Thymus (tissue), 14 donors: Measurements from ENCODE around the gene EMCN. TPM values are rescaled to one million over a fixed set of nuclear protein-coding genes. Genes with fewer than 3 reads are reported as not detected.

Experiments
- DNase-seq, 9 donors: peaks; one replicate each; pipeline ENCODE4 v3.0.0-alpha.2; 2013; ENCODE audit warnings: low spot score in 9 of 9, low read depth in 6 of 9, missing footprints in 1 of 9
- H3K27ac ChIP-seq, 2 donors: one replicate each; pipeline ENCODE4 v1.5.1; 2013; ENCODE audit warnings: control low read depth in 1 of 2, low read depth in 1 of 2, low read length in 1 of 2, mild to moderate bottlenecking in 1 of 2, moderate library complexity in 1 of 2
- H3K27me3 ChIP-seq, 2 donors: one replicate each; pipeline ENCODE4 v1.5.1; 2013; ENCODE audit warnings: low read length in 1 of 2; ENCODE audit not compliant: control insufficient read depth in 2 of 2, insufficient read depth in 1 of 2
- H3K36me3 ChIP-seq, 2 donors: one replicate each; pipeline ENCODE4 v1.5.1; 2013; ENCODE audit warnings: low read length in 1 of 2, mild to moderate bottlenecking in 1 of 2, moderate library complexity in 1 of 2; ENCODE audit not compliant: control insufficient read depth in 2 of 2, insufficient read depth in 2 of 2
- H3K4me1 ChIP-seq, 2 donors: one replicate each; pipeline ENCODE4 v1.5.1; 2013; ENCODE audit warnings: low read length in 2 of 2; ENCODE audit not compliant: control insufficient read depth in 2 of 2, insufficient read depth in 2 of 2
- H3K4me3 ChIP-seq, 2 donors: one replicate each; pipeline ENCODE4 v1.5.1; 2013; ENCODE audit warnings: low read length in 2 of 2, control low read depth in 1 of 2, mild to moderate bottlenecking in 1 of 2
- H3K9me3 ChIP-seq, 2 donors: one replicate each; pipeline ENCODE4 v1.5.1; 2013; ENCODE audit warnings: low read length in 1 of 2, mild to moderate bottlenecking in 1 of 2; ENCODE audit not compliant: control insufficient read depth in 2 of 2, insufficient read depth in 1 of 2
- WGBS: extraction: QIAGEN DNeasy Blood & Tissue Kit; methylation state at CpG from one replicate; pipeline ENCODE4 v1.1.7; 2013; 5-methylcytosine and 5-hydroxymethylcytosine counted together
- long read RNA-seq, 10 donors: transcript quantifications; one replicate each; lab custom pipeline, GENCODE V29; 2026
- polyA plus RNA-seq: library from polyadenylated mRNA; stranded (reverse); fragments of 200-250 nt; gene quantifications from one replicate; pipeline ENCODE4 v1.2.3, GENCODE V29; 2013
- total RNA-seq: library from RNA; stranded (reverse); fragments of 120-200 nt; gene quantifications from one replicate; pipeline ENCODE4 v1.2.4, GENCODE V29; 2013
- donor health status: healthy.

Gene EMCN, protein sequence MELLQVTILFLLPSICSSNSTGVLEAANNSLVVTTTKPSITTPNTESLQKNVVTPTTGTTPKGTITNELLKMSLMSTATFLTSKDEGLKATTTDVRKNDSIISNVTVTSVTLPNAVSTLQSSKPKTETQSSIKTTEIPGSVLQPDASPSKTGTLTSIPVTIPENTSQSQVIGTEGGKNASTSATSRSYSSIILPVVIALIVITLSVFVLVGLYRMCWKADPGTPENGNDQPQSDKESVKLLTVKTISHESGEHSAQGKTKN
- total RNA-seq (7.9 TPM), polyA plus RNA-seq (6.0 TPM)
- long read RNA-seq, donor 1, full-length matches to known transcripts: 1 of 1 reads
- long read RNA-seq, donor 1, partial matches to known transcripts: 0 of 1 reads
- long read RNA-seq, donor 1, other reads (novel, unspliced or antisense): 0 of 1 reads
- long read RNA-seq, donor 2: 0 reads
- long read RNA-seq, donor 3, full-length matches to known transcripts: 4 of 4 reads
- long read RNA-seq, donor 3, partial matches to known transcripts: 0 of 4 reads
- long read RNA-seq, donor 3, other reads (novel, unspliced or antisense): 0 of 4 reads
- long read RNA-seq, donor 4: 0 reads
- long read RNA-seq, donor 5, full-length matches to known transcripts: 11 of 18 reads
- long read RNA-seq, donor 5, partial matches to known transcripts: 7 of 18 reads
- long read RNA-seq, donor 5, other reads (novel, unspliced or antisense): 0 of 18 reads
- long read RNA-seq, donor 6, full-length matches to known transcripts: 3 of 3 reads
- long read RNA-seq, donor 6, partial matches to known transcripts: 0 of 3 reads
- long read RNA-seq, donor 6, other reads (novel, unspliced or antisense): 0 of 3 reads
- long read RNA-seq, donor 7, full-length matches to known transcripts: 4 of 4 reads
- long read RNA-seq, donor 7, partial matches to known transcripts: 0 of 4 reads
- long read RNA-seq, donor 7, other reads (novel, unspliced or antisense): 0 of 4 reads
- long read RNA-seq, donor 8, full-length matches to known transcripts: 1 of 1 reads
- long read RNA-seq, donor 8, partial matches to known transcripts: 0 of 1 reads
- long read RNA-seq, donor 8, other reads (novel, unspliced or antisense): 0 of 1 reads
- long read RNA-seq, donor 9, full-length matches to known transcripts: 6 of 6 reads
- long read RNA-seq, donor 9, partial matches to known transcripts: 0 of 6 reads
- long read RNA-seq, donor 9, other reads (novel, unspliced or antisense): 0 of 6 reads
- long read RNA-seq, donor 10, full-length matches to known transcripts: 2 of 2 reads
- long read RNA-seq, donor 10, partial matches to known transcripts: 0 of 2 reads
- long read RNA-seq, donor 10, other reads (novel, unspliced or antisense): 0 of 2 reads

DNA sequence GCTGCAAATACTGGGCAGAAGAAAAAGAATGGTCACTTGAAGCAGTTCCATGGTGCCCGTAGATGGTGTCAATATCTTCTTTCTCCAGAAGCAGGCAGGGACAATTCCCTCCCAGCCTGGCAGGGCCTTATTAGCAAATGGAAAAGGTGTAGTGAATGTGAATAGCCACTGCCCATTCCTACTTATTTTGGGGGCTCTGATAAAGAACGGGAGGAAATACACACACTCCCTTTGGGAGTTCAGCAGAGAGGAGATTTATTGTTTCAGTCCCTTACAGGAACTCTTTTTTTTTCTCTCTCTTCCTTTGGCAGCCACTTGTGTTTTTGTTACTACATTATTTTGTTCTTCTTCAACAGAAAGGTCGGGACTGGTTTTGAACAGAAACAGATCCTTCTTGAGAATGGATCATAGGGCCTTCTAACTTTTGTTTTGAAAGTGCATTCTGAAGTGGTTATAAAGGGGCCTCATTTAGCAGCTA is at the start of gene EMCN:
EMCN (minus strand) TSS at position 159 of the 478 bp plus-strand sequence; CDS start at position 51, 108 bp downstream.
- Histone ChIP-seq H3K27ac (peak within 1 kb of the TSS in 1 of 2 donors; percentile 4), H3K4me3 (no peak within 1 kb of the TSS), H3K4me1 (no peaks in the 10 kb centered on the region), H3K36me3 (no peaks in the 10 kb centered on the region), H3K9me3 (no peaks in the 10 kb centered on the region), H3K27me3 (no peaks in the 10 kb centered on the region)
- DNase-seq: no peak
- 52% methylated on average over 3 of the region's 3 CpGs for WGBS

DNA sequence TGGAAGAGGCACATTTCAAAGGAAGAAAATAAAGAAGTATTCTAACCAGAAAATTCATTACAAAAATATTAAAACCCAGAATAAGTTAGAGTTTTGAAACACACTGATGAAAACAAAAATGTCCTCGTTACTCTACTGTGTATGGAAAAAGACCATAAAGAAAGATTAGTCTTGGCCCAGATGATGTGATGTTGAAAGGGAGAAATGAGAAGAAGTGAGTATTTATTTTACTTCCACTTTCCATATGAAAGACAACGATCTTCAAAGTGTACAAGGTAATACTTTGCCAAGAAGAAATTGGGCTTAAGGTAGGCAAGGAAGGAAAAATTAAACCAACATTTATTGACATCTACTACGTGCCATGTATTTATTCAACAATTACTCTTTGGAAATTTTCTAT is 48.6 kb upstream of the EMCN start:
- WGBS: 93% methylated on average over 3 of the region's 3 CpGs
- H3K27ac ChIP-seq: no peak overlapping the region
- H3K36me3 ChIP-seq: no peaks in the 10 kb centered on the region
- H3K27me3 ChIP-seq: no peaks in the 10 kb centered on the region
- DNase-seq: no peak
- H3K4me3 ChIP-seq: no peak overlapping the region
- H3K4me1 ChIP-seq: no peaks in the 10 kb centered on the region
- no peaks in the 10 kb centered on the region for H3K9me3 ChIP-seq

DNA sequence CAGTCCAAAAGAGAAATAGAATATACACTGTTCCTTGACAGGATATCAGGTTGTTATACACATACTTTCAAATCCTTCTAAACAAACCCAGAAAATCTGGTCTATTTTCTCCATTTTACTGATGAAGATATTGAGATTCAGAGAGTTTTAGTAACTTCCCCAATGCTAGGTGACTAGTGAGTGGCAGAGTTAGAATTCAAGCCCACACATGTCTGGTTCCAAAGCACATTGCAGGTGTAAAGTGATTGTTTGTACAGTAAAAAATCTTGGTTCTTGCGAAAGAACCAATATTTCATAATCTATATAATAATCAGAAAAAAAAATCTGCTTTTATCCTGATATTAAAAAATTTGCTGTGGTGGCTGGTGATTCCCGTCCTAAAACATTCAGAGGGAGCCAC is 39.5 kb upstream of the EMCN start:
- Histone ChIP-seq H3K9me3 (no peaks in the 10 kb centered on the region), H3K27ac (no peak overlapping the region), H3K27me3 (no peaks in the 10 kb centered on the region), H3K4me3 (no peak overlapping the region), H3K36me3 (no peaks in the 10 kb centered on the region), H3K4me1 (no peaks in the 10 kb centered on the region)
- DNase-seq: no peak
- 95% methylated on average over 2 of the region's 2 CpGs for WGBS

DNA sequence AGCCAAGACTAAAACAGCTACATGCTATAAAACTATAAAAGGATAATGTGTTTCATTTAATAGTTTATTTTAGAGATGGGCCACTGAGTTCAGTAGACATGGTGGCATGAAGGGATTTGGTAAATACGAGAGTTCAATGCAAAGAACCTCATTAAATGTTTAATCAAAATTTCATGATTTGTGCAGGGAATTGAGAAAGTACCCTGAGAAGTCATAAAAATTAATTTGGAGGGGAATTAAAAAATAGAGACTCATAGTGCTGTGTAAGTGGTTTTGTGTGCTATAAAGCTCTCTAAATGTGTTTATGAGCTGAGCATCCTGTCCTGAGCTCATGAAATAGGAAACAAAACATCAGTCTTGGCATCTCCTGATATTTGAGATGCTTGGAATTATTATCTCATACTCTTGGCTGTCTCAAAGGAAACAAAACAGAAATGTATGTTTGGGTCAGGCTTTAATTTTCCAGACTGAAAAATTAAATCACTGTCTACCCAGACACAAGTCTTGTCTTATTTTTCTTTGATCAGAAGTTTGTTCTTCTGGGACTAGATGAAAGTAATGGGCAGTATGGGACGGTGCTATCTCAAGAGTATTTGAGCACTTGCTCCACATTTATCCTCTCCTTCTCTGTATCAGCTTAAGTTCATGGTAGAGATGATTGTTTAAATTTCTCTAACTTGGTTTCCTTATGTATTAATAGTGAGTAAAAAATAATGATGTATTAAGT is 38.0 kb upstream of the EMCN start:
- DNase-seq: no peak
- WGBS: 92% methylated on average over 2 of the region's 2 CpGs
- Histone ChIP-seq H3K4me1 (no peaks in the 10 kb centered on the region), H3K27me3 (no peaks in the 10 kb centered on the region), H3K36me3 (no peaks in the 10 kb centered on the region), H3K9me3 (no peaks in the 10 kb centered on the region), H3K4me3 (no peak overlapping the region), H3K27ac (no peak overlapping the region)

DNA sequence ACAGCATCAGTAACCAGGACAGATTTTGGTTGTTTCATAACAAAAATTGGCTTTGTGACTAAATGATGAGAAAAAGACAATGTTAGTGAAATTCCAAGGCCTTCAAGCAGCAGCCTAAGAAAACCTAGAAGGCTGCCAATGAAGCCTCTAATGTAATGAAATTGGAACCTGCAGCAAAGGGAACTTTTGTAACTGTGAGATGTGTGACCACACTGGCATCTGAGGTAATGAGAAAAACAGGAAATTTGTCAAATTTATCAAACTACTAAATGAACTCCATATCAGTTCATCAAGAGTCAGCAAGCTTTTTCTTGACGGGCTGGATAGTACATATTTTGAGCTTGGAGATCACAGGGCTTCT is 30.4 kb upstream of the EMCN start:
- H3K27me3 ChIP-seq: no peaks in the 10 kb centered on the region
- H3K4me3 ChIP-seq: no peak overlapping the region
- 59% methylated on average over 1 of the region's 1 CpG for WGBS

DNA sequence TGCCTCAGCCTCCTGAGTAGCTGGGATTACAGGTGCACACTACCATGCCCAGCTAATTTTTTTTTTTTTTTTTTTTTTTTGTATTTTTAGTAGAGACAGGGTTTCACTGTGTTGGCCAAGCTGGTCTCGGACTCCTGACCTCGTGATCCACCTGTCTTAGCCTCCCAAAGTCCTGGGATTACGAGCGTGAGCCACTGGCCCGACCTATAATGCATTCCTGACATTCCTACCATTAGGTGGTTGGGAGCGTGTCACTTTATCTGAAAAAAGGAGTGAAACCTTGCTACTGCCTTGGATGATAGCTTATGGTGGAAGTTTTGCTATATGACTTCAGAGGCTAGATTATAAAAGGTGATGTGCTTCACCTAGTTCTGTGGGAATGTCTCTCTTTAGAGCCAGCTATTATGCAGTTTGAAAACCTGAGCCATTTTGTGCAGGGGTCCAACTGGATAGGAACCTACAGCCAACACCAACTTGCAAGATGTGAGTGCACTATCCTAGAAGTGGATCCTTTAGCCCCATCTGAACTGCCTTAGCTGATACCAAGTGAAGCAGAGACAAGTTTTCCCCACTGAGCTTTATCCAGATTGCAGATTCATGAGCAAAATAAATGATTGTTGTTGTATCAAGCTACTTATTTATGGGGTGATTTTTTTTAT is 29.8 kb upstream of the EMCN start:
- Histone ChIP-seq H3K36me3 (no peaks in the 10 kb centered on the region), H3K27me3 (no peaks in the 10 kb centered on the region), H3K4me3 (no peak overlapping the region), H3K9me3 (no peaks in the 10 kb centered on the region), H3K4me1 (no peaks in the 10 kb centered on the region), H3K27ac (no peak overlapping the region)
- WGBS: 95% methylated on average over 6 of the region's 6 CpGs
- DNase-seq: no peak

More for the DNA sequence above, 30.4 kb upstream of the EMCN start:
- DNase-seq: no peak
- Histone ChIP-seq H3K36me3 (no peaks in the 10 kb centered on the region), H3K4me1 (no peaks in the 10 kb centered on the region), H3K9me3 (no peaks in the 10 kb centered on the region), H3K27ac (no peak overlapping the region)

DNA sequence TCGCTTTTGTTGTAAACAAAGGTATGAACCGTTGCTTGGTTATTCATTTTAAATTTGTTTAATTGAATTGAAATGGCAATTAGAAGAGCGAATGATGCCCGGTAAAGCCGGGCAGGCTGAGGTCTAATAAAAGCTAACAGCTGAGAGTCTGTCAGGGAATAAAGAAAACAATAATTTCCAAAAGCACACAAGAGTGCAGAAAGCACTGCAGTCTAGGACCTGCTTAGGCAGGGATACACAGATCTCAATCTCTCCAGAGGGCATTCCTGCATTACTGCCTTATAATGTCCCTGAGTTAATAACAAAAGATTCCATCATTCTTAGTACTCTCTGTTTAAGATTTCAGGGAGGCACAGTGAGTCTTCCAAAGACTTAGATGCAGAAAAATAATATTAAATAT is 27.6 kb upstream of the EMCN start:
- H3K4me3 ChIP-seq: no peak overlapping the region
- no peak for DNase-seq
- H3K4me1 ChIP-seq: no peaks in the 10 kb centered on the region
- H3K9me3 ChIP-seq: no peaks in the 10 kb centered on the region
- no peaks in the 10 kb centered on the region for H3K27me3 ChIP-seq
- H3K27ac ChIP-seq: no peak overlapping the region
- no peaks in the 10 kb centered on the region for H3K36me3 ChIP-seq
- over 99% methylated on average over 5 of the region's 5 CpGs for WGBS

DNA sequence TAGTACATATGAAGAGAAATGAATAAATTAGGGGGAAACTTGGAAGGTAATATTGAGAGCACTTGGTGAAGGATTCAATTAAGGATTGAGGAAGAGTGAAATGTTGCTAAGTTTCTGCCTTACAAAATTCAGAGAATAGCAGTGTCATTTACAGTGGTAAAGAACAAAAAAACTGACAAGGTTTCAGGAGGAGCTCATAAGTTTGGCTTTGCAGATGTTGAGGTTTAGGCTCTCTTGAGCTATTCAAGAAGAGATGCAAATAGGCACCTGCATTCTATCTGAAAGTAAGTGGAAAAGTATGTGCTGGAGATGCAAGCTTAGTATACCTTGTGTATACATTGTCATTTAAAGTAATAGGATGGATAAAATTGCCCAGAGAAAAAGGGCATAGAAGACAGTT is 22.3 kb upstream of the EMCN start:
- H3K4me3 ChIP-seq: no peak overlapping the region
- no peak overlapping the region for H3K27ac ChIP-seq
- no peaks in the 10 kb centered on the region for H3K9me3 ChIP-seq
- H3K4me1 ChIP-seq: peaks cover 0 to 3% of the 10 kb centered on the region in 2 donors
- H3K36me3 ChIP-seq: no peaks in the 10 kb centered on the region
- peak in 1 of 9 donors; percentile 33 for DNase-seq
- H3K27me3 ChIP-seq: no peaks in the 10 kb centered on the region
